ENCODE results near the gene CSKMT.
"Not testable (repeated sequence)": the region's sequence is repeated elsewhere in the genome, so short reads cannot be mapped to it uniquely, and the experiment has no call there.

CSKMT gene

DNA sequence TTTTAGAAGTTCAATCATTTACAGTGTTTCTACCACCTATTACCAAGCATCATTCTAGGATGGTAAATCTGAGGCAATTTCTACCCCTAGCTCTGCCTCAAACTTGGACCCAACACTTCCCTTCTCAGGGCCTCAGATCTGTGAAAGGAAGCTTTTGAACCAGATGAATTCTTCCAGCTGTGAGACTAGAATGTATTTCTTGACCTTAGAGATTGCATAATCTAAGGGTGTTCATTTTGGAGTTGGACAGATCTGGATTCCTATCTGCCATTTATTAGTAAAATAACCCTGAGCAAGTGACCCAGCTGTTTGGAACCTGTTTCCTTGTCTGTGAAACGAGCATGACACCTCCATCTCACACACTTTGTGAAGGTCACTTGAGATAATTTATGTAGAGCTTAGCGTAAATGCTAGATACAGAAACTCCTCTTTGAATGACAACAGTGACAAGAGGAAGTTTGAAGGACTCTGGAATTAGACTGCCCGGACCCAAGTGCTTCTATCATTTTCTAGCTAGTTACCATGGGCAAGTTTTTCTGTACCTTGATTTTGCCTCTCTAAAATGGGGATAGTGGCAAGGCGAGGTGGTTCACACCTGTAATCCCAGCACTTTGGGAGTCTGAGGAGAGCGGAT is 8.2 kb upstream of the CSKMT start:
- DNase-seq, result no peak

DNA sequence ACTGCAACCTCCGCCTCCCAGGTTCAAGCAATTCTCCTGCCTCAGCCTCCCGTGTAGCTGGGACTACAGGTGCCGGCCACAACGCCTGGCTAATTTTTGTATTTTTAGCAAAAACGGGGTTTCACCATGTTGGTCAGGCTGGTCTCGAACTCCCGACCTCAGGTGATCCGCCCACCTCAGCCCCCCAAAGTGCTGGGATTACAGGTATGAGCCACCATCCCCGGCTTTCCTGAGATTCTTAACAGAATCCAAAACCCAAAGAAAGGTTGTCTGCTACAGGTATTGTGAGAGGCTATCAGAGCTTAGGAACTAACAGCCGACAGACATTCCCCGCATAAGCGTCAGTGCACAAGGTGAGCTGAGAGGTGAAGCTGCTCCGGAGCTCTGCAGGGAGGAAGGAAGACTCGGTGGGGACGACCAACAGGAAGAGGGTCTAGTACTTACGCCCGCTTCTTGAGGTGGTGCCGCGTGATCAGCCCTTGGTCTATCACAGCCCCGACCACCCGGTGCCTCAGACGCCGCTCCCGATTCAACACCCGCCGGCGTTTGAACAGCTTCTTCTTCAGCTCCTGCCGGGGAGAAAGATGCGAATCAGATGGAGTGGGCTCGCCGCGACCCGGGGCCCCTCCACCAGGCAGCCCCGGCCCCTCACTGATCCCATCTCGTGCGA is 572 bp upstream of the CSKMT start:
- no peak for DNase-seq

DNA sequence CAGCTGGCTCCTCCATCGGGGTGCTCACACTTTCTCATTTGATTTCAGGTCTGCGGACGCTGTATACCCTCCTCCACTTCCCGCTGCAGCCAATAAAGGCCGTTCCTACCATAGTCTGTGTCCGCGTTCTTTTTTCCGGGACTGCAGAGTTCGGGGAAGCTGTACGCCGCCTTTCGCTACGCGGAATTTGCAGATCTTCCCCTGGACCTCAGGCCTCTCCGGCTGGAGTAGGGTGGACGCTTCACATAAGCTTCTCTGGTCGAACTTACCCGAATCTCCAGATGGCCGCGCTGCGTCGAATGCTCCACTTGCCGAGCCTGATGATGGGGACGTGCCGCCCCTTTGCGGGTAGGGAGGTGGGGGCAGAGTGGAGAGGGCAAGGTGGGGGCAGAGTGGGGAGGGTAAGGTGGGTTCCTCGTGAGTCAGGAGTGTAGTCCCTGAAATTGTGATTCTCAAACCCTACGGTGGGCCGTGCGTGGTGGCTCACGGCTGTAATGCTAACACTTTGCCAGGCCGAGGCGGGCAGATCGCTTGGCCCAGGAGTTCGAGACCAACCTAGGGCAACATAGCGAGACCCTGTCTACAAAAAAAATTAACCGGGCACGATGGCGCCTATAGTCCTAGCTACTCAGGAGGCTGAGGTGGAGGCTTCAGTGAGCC is 617 bp downstream of the CSKMT start:
- peak; percentile 51 to 65 for DNase-seq

DNA sequence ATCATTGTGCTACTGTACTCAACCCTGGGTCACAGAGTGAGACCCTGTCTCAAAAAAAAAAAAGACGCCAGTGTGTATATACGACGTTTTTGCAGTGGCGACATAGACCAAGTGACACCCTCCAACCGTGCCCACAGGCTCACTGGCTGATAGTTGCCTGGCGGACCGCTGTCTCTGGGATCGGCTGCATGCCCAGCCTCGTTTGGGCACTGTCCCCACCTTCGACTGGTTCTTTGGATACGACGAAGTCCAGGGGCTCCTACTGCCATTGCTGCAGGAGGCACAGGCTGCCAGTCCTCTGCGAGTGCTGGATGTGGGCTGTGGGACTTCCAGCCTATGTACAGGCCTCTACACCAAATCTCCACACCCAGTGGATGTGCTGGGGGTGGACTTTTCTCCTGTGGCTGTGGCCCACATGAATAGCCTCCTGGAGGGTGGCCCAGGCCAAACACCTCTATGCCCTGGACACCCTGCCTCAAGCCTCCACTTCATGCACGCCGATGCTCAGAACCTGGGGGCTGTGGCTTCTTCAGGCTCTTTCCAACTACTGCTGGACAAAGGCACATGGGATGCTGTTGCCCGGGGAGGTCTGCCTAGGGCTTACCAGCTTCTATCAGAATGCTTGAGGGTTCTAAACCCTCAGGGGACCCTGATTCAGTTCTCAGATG is 1.3 kb downstream of the CSKMT start:
- DNase-seq, result no peak

DNA sequence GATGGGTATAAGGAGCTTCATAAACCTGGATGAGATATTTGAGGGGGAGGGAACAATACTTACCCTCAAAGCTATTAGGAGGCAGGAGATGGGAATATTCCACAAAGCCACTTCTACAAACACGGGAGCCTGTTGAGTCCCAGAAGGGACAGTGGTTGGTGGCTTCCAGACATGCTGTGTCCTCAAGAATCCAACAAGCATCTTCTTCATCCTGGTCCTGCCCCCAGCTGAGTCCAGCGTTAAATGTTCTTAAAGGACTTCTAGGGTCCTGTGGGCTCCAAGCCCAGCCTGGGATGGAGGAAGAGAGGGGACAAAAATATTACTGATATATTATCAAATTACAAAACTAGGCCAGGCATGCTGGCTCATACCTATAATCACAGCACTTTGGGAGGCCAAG is 2.3 kb downstream of the CSKMT start:
- DNase-seq, result no peak

DNA sequence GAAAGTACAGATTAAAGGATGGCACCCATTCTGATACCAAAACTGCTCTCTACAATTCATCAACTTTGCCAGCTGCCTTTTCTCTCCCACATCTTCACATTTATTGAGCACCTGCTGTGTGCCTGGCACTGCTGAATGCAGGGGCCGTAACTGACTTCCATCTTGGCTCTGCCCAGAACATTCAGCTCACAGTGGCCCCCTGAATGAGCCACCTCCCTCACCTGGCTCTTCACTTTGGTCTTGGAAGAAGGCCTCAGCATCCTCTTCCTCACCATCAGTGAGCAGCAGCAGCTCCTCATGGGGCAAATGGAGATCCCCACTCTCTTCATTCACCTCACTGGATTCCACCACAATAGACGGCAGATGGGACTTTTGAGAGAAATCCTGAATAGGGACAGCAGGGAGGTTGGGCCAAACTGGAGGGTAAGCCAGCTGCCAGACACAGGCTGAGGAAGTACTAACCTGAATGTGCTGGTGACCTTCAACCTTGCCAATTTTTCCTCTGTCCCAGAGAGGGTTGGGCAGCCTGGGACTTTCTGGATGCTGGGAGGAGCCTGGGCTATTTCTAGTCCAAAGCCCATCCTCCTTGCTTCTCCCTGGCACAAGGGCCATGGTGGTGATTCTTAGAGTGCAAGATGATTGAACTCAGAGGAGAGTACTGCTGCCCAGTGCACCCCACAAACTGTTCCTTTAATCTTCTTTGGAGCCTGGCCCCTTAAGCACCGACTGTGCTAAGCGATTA is 4.5 kb downstream of the CSKMT start:
- no peak for DNase-seq

DNA sequence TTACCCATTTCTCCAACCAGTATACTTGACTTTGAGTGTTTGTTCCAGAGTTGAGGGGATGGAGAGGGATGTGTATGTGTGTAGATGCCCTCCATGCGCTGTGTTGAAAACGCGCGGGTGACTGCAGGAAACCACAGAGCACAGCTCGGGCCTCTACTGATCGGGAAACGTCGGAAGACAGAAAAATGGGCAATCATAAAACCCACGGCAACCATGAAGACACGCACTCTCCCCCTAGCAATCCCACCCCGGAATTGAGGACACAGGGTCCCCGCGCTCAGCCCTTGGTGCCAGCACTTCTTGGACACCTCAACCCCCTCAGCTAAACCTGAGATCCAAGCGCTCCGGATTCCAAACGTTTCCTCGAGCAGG is 6.1 kb downstream of the CSKMT start:
- peak; percentile 40 to 42 for DNase-seq

DNA sequence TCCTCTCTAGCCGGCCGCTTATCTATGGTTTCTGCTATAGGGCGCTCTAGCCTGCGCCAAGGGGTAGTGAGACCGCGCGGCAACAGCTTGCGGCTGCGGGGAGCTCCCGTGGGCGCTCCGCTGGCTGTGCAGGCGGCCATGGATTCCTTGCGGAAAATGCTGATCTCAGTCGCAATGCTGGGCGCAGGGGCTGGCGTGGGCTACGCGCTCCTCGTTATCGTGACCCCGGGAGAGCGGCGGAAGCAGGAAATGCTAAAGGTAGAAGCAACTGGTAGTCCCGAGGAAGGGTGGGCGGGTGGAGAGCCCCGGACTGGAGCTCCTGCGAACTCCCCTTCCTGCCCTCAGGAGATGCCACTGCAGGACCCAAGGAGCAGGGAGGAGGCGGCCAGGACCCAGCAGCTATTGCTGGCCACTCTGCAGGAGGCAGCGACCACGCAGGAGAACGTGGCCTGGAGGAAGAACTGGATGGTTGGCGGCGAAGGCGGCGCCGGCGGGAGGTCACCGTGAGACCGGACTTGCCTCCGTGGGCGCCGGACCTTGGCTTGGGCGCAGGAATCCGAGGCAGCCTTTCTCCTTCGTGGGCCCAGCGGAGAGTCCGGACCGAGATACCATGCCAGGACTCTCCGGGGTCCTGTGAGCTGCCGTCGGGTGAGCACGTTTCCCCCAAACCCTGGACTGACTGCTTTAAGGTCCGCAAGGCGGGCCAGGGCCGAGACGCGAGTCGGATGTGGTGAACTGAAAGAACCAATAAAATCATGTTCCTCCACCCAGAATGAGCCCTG is 6.7 kb downstream of the CSKMT start, which contains the start of the genes LBHD1 and UQCC3:
LBHD1 (minus strand) TSS at position 660 of the 782 bp plus-strand sequence. CDS start 2,236 bp downstream, outside the sequence.
UQCC3 (plus strand) TSS at position 66 of the 782 bp plus-strand sequence; CDS start at position 139, 73 bp downstream.
- peak; percentile 84 to 92 for DNase-seq

DNA sequence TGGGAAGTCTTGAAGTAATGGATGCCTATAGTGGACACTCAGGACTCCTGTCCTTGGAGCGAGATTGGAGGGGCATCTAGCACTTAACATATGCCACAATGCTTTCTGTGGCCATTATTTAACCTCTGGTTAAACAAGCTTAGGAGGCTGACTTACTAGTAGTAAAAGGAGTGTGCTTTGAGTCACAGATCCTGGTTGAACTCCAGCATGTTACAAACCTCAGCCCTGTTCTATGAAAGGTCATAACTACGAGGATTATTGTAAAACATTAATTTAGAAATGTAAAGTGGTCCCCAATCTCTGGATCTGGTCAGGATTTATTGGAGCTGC is 8.0 kb downstream of the CSKMT start:
- no peak for DNase-seq

DNA sequence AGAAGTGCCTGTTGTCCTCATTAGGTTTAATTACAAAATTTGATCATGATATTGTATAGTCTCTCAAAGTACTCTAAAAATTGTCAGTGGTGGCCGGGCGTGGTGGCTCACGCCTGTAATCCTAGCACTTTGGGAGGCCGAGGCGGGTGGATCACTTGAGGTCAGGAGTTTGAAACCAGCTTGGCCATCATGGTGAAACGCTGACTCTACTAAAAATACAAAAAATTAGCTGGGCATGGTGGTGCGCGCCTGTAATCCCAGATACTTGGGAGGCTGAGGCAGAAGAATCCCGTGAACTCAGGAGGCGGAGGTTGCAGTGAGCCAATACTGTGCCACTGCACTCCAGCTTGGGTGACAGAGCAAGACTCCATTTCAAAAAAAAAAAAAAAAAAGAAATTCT is 10.3 kb downstream of the CSKMT start:
- not testable (repeated sequence) for DNase-seq

DNA sequence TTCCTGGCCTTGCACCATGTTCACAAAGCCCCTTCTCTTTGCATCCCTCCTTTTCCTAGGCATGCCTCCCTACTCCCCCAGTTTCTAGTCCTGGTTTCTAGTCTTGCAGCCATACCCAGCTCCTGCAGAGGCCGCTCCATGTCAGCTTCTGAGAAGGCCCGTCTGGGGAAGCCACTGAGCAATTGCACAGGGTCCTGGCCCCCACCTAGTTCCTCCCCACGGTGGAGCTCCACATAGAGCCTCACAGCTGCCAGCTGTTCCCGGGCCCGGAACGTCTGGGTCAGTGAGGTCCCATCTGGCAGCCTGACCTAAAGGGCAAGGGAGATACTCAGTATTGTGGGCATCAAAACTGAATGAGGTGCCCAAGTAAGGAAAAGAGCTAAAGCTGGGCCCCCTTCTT is 11.6 kb downstream of the CSKMT start:
- no peak for DNase-seq

DNA sequence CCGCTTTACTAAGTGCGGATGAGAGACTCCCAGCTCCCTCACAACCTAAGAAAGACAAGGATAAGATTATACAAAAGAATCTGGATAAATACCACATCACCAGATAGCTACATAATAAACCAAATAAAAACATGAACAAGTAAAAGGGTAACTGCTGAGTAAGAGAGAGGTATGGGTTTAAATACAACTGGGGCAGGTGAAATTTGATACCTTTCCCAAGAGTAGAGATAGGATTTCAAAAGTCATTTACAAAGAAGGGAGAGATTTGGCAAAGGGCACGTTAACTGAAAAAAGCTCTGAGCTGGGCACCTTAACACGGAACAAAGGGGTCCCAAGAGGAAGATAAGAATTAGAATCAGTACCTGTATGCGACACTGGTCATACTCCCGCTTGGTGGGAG is 12.0 kb downstream of the CSKMT start:
- DNase-seq, result no peak

DNA sequence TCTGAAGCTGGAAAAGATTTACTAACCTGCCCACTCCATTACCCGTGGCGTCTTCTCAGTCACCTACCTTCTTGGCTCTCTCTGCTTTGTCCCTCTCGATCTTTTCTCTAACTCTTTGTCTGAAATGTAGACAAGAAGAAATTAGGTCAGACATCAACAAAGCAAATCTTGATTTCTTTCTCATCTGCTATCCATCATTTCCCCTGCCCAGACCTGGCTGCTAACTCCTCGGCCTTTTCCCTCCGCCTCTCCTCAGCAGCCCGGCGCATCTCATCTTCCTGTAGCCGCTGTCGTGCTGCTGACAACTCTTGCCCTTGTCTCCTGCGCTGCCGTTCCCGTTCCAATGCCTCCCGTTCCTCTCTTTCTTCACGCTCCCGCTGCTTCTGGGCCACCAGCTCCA is 12.6 kb downstream of the CSKMT start:
- no peak for DNase-seq

DNA sequence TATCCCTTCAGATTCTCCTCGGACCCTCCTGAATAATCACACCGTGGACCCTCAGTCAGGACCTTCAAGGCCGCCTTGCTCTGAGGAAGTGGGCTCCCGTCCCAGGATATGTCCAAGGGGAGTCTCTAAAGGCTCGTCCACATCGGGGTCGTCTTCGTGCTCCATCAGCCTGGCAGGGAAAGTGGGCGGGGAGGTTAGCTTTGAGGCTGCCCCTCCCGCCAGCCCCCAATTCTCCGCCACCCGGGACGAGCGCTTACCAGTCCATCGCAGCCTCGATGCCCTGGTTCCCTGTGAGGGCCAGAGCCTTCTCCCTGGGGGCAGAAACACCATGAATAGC is 13.3 kb downstream of the CSKMT start:
- no peak for DNase-seq

DNA sequence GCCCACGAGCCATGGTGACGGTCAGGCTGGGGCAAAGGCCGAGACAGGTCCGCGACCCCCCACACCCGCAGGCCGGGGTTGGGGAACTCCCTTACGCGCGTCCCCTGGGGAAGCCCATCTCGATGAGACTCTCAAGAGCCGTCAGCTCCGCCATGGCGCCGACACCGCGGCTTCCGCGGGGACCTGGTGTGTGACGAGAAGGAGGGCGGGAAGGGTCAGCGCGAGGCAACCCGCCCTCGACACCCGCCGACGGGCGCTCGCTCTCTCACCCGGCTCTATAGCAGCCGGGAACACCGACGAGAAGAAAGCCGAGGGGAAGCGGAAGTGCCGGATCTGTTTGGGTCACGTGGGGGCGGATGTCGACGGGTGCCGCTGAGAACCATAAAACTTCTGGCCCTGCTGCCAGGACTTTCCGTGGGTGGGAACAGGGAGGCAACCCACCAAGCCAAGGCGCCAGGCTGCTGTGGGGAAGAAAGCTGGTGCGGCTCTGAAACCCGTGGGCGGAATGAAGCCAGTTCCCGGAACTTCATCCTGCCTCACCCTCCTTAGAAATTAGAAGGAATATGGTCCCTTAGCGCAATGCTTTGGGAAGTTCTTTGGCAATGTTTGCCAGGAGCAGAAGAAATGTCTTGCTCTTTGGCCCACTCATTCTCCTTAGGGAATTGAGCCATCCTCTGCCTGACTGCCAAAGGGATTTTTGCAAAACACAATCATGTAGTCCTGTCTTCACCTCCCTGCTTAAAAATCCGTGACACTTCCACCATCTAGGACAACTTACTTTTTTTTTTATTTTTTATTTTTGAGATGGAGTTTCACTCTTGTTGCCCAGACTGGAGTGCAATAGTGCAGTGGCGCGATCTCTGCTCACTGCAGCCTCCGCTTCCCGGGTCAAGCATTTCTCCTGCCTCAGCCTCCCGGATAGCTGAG is 13.9 kb downstream of the CSKMT start, which contains the start of gene UBXN1:
UBXN1 (minus strand) TSS at position 304 of the 927 bp plus-strand sequence; CDS start at position 154, 150 bp downstream.
- DNase-seq, result peak; percentile 97 to 99

DNA sequence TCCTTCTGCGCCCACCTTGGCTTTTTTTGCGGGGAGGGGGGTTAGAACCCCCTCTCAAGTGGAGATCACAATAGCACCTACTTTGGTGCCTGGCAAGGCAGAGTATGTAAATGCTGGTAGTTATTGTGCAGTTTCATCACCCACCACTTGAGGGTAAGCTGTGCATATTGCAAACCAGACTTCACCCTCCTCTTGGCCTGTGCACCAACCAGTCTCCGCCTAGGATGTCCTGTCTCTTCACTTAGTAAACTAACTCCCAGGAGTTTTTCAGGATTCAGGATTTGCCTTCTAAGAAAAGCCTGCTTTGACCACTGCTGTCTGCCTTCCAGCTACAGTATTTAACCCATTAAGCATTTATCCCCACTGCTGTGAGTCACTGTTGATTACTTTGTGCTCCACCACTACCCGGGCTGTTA is 15.7 kb downstream of the CSKMT start:
- peak; percentile 67 to 71 for DNase-seq

DNA sequence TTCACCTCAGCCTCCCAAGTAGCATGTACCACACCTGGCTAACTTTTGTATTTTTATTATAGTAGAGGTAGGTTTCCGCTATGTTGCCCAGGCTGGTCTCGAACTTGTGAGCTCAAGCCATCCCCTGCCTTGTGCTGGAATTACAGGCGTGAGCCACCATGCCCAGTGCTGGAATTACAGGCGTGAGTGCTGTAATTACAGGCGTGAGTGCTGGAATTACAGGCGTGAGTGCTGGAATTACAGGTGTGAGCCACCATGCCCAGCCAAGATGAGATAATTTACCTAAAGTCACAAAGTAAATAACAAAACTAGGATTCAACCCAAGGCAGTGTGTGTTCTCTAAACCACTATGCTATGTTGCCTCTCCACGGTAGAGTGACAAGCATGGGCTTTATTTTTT is 17.4 kb downstream of the CSKMT start:
- no peak for DNase-seq

DNA sequence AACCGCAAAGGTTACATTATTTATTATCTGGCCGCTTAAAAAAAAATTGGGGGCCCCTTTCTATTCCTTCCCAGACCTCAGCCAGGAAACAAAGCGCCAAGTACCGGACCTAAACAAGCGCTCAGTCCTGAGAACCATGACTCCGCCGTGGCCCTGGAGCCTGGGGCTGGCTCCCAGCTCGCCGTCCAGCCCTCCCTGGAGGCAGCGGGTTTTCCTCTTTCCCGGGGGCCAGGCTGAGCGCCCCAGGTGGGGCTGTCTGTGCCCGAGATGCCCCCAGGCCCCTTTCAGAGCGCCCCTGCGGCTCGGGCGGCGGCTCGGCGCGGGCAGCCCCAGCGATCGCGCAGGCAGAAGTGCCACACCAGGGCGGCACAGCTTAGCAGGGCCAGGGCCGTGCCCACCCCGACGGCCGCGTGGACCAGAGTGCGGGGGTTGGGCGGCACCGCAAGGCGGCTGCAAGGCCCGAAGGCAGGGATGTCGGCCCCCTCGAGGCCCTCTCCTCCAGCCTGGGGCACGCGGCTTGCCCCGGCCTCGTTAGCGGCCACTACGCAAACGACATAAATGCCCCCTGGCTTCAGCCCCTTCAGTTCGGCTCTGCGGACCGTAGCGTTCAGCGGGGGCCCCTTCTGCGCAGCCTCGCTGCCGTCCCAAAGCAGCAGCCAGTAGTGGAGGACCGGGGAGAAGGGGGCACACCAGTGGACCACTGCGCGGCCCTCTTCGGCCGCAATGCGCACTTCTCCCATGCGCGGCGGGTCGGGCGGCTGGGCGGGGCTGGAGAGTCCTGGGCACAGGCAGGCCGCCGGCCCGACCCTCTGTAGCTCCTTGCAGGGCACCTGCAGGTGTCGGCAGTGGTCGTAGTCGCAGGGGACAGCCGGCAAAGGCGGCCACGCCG is 22.6 kb downstream of the CSKMT start:
- no peak for DNase-seq

DNA sequence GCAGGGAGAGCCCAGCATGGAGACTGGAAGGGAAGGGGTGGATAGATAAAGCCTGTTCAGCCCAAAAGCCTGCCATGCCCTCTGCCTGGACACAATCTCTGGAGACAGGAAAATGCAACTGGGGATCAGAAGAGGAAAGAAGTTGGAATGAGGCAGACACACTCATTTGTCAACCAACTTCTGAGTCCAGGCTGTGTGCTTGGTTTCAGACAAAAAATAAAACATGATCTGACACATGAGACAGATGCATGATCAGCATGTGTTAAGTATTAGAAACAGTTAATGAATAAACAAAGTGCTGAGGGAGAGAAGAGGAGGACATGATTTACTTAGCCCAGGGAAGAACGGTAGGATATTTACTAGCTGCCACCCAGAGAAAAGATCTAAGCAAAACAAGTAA is 23.4 kb downstream of the CSKMT start:
- DNase-seq, result no peak

Data from inflammatory macrophage (primary cell).